Esophagus muscularis mucosa (tissue), 3 donors: ENCODE measurements around the gene ITPR1.

ENCODE experiments used
- POLR2A ChIP-seq: fragments of 450-650 bp; IDR thresholded peaks from one replicate; pipeline ENCODE4 v1.6.1; 2017; ENCODE audit warnings: antibody characterized with exemption, moderate library complexity, mild to moderate bottlenecking, low read depth
- POLR2AphosphoS5 ChIP-seq, 2 donors: sonication (generic); formaldehyde crosslinking; IDR thresholded peaks; one replicate each; pipeline ENCODE4 v1.6.1; 2017; ENCODE audit warnings: antibody characterized with exemption in 2 of 2
- TF ChIP-seq, protein P1 (sequence below), 3 experiments: fragments of 200-600 bp in 2 of 3; fragments of 450-650 bp in 1 of 3; sonication (generic) in 2 of 3; IDR thresholded peaks; one replicate each; pipeline ENCODE4 v1.5.1; 2017 to 2019; ENCODE audit warnings: antibody characterized with exemption in 3 of 3, mild to moderate bottlenecking in 2 of 3, moderate library complexity in 1 of 3

GRCh38 chr3:4551794-4552442, 58.8 kb downstream of the ITPR1 start:
- TF ChIP-seq, protein P1, sequence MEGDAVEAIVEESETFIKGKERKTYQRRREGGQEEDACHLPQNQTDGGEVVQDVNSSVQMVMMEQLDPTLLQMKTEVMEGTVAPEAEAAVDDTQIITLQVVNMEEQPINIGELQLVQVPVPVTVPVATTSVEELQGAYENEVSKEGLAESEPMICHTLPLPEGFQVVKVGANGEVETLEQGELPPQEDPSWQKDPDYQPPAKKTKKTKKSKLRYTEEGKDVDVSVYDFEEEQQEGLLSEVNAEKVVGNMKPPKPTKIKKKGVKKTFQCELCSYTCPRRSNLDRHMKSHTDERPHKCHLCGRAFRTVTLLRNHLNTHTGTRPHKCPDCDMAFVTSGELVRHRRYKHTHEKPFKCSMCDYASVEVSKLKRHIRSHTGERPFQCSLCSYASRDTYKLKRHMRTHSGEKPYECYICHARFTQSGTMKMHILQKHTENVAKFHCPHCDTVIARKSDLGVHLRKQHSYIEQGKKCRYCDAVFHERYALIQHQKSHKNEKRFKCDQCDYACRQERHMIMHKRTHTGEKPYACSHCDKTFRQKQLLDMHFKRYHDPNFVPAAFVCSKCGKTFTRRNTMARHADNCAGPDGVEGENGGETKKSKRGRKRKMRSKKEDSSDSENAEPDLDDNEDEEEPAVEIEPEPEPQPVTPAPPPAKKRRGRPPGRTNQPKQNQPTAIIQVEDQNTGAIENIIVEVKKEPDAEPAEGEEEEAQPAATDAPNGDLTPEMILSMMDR (IDR thresholded peaks at IDR 0.05), result no peak
- TF ChIP-seq POLR2AphosphoS5 (IDR thresholded peaks at IDR 0.05) (no peak), POLR2A (no peak)
